Daoy (cell line): Measurements from ENCODE around the gene C19orf67. TPM values are rescaled to one million over a fixed set of nuclear protein-coding genes. Genes with fewer than 3 reads are reported as not detected.

Experiments used
- DNase-seq: peaks from one replicate; pipeline ENCODE4 v3.0.0-alpha.2; 2015; ENCODE audit warnings: low read depth
- total RNA-seq: library from RNA; depleted of rRNA; stranded (reverse); fragments of >200 nt; shearing (Covaris generic); gene quantifications from 2 replicates; pipeline ENCODE4 v1.2.3, GENCODE V29; 2014

C19orf67 gene
- total RNA-seq, 1 experiment from 2014 or later = not detected

- DNase-seq = no peak
Observed at GRCh38 chr19:14082675-14082960, 3.0 kb downstream of the C19orf67 start.

GRCh38 chr19:14081797-14082674 lies 3.5 kb downstream of the C19orf67 start:
- DNase-seq = no peak

GRCh38 chr19:14080887-14081796 lies 4.4 kb downstream of the C19orf67 start:
- peak; percentile 99 for DNase-seq

- no peak for DNase-seq
Observed at GRCh38 chr19:14078411-14078810, 7.2 kb downstream of the C19orf67 start.

- DNase-seq = peak; percentile 26
Observed at GRCh38 chr19:14073925-14074838, 11.4 kb downstream of the C19orf67 start.

- peak; percentile 91 for DNase-seq
Observed at GRCh38 chr19:14073261-14073924, 12.2 kb downstream of the C19orf67 start.

- peak; percentile 62 for DNase-seq
Observed at GRCh38 chr19:14072535-14073260, 12.9 kb downstream of the C19orf67 start, which contains the start of gene MISP3. TSS of gene MISP3 (plus strand) at chr19:14072786. CDS start at chr19:14073310, 524 bp downstream.

- no peak for DNase-seq
Observed at GRCh38 chr19:14070268-14071050, 15.1 kb downstream of the C19orf67 start.

GRCh38 chr19:14066134-14066533 lies 19.4 kb downstream of the C19orf67 start:
- DNase-seq = no peak

- DNase-seq = no peak
Observed at GRCh38 chr19:14063105-14063504, 22.5 kb downstream of the C19orf67 start.

- DNase-seq = no peak
Observed at GRCh38 chr19:14062558-14062855, 23.1 kb downstream of the C19orf67 start.

GRCh38 chr19:14061751-14062557 lies 23.6 kb downstream of the C19orf67 start, which contains the start of gene PALM3:
TSS of gene PALM3 (minus strand) at chr19:14062076. CDS start at chr19:14061980, 96 bp downstream.
- no peak for DNase-seq

- DNase-seq = no peak
Observed at GRCh38 chr19:14061081-14061749, 24.4 kb downstream of the C19orf67 start.

GRCh38 chr19:14059652-14060155 lies 25.9 kb downstream of the C19orf67 start:
- no peak for DNase-seq

- DNase-seq = no peak
Observed at GRCh38 chr19:14059093-14059480, 26.5 kb downstream of the C19orf67 start.

GRCh38 chr19:14058182-14059092 lies 27.1 kb downstream of the C19orf67 start:
- DNase-seq = no peak
